GM12801 (cell line): Measurements from ENCODE around the gene SPAG6.

ENCODE experiments used
- TF ChIP-seq, protein P1 (sequence below): IDR thresholded peaks from one replicate; pipeline ENCODE4 v1.5.1; 2011; ENCODE audit warnings: control low read depth; ENCODE audit not compliant: insufficient read length; ENCODE audit errors: extremely low read depth

Gene SPAG6

GRCh38 chr10:22463255-22463654 lies 118.0 kb downstream of the SPAG6 start:
- TF ChIP-seq, protein P1, sequence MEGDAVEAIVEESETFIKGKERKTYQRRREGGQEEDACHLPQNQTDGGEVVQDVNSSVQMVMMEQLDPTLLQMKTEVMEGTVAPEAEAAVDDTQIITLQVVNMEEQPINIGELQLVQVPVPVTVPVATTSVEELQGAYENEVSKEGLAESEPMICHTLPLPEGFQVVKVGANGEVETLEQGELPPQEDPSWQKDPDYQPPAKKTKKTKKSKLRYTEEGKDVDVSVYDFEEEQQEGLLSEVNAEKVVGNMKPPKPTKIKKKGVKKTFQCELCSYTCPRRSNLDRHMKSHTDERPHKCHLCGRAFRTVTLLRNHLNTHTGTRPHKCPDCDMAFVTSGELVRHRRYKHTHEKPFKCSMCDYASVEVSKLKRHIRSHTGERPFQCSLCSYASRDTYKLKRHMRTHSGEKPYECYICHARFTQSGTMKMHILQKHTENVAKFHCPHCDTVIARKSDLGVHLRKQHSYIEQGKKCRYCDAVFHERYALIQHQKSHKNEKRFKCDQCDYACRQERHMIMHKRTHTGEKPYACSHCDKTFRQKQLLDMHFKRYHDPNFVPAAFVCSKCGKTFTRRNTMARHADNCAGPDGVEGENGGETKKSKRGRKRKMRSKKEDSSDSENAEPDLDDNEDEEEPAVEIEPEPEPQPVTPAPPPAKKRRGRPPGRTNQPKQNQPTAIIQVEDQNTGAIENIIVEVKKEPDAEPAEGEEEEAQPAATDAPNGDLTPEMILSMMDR, result no peak

DNA sequence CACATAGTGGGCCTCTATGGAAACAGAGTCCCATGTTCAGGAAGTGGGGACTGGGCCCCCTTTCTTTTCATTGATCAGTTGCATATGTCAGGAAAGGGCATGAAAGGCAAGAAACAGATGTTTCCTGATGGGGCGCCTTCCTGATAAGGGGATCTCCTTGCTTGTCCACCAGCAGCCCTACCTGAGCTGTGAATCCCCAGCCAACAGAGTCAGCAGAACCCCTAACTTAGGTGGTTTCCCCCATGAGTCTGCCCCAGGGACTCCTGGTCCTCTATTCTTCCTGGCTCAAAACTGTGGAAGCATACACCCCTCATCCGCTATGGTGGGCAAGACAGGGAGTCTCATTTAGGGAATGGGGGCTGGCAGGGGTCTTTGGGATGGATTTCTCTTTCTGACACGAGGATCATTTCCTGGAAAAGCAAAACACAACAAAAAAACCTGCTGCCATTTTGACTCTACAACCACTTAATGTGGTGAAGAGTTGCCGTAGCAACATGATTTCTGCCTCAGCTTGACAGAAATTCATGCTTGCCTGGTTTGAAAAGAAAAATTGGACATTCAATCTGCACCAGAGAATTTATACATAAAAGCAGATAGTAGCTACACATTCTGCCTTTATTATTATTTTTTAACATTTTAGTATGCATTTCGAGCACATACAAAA lies 119.8 kb downstream of the SPAG6 start:
- TF ChIP-seq, protein P1, result no peak

- TF ChIP-seq, protein P1, result no peak
These were observed 121.6 kb downstream of the SPAG6 start for GRCh38 chr10:22466763-22467334.
